NB4 (cell line): ENCODE measurements around the gene MTHFD1L.

Experiments
- DNase-seq: peaks from one replicate; pipeline ENCODE4 v3.0.0; 2010; ENCODE audit warnings: low read depth
- H3K4me3 ChIP-seq: one replicate; pipeline ENCODE4 v1.5.1; 2011; ENCODE audit warnings: mild to moderate bottlenecking, low read depth, low read length, moderate library complexity
- CTCF ChIP-seq: IDR thresholded peaks from one replicate; pipeline ENCODE4 v1.5.1; 2012; ENCODE audit warnings: low read depth, low read length
- MAX ChIP-seq: IDR thresholded peaks from 2 replicates; pipeline ENCODE4 v1.6.1; 2011; ENCODE audit warnings: low read depth, low read length
- MYC ChIP-seq: IDR thresholded peaks from 2 replicates; pipeline ENCODE4 v1.6.1; 2011; ENCODE audit warnings: low read depth, low read length
- POLR2A ChIP-seq: IDR thresholded peaks from 2 replicates; pipeline ENCODE4 v1.6.1; 2011; ENCODE audit warnings: mild to moderate bottlenecking; ENCODE audit not compliant: insufficient read length; ENCODE audit errors: extremely low read depth

Gene MTHFD1L

GRCh38 chr6:150969901-150970300 is 104.4 kb downstream of the MTHFD1L start:
- DNase-seq = no peak
- no peak for TF ChIP-seq CTCF
- TF ChIP-seq POLR2A = no peak
- no peak overlapping the region for H3K4me3 ChIP-seq

- DNase-seq = no peak
These were observed 105.7 kb downstream of the MTHFD1L start for GRCh38 chr6:150971219-150971618.

GRCh38 chr6:150975136-150975535 is 109.6 kb downstream of the MTHFD1L start:
- no peak overlapping the region for H3K4me3 ChIP-seq
- no peak for DNase-seq
- TF ChIP-seq MYC (no peak), CTCF (no peak), MAX (no peak), POLR2A (no peak)

More at GRCh38 chr6:150971219-150971618, 105.7 kb downstream of the MTHFD1L start:
- H3K4me3 ChIP-seq = no peak overlapping the region
- no peak for TF ChIP-seq POLR2A
- no peak for TF ChIP-seq CTCF
- TF ChIP-seq MAX = no peak
- TF ChIP-seq MYC = no peak

- no peak for DNase-seq
- no peak for TF ChIP-seq CTCF
- no peak for TF ChIP-seq POLR2A
- TF ChIP-seq MYC = no peak
- TF ChIP-seq MAX = no peak
- H3K4me3 ChIP-seq = no peak overlapping the region
These were observed 111.8 kb downstream of the MTHFD1L start for GRCh38 chr6:150977281-150977680.

- no peak for DNase-seq
- TF ChIP-seq MYC (no peak), POLR2A (no peak), CTCF (no peak), MAX (no peak)
- H3K4me3 ChIP-seq = no peak overlapping the region
These were observed 113.1 kb downstream of the MTHFD1L start for GRCh38 chr6:150978624-150979023.

GRCh38 chr6:150979826-150980350 is 114.4 kb downstream of the MTHFD1L start:
- TF ChIP-seq CTCF (no peak), MAX (no peak), MYC (no peak), POLR2A (no peak)
- H3K4me3 ChIP-seq = no peak overlapping the region
- no peak for DNase-seq
